Keratinocyte (primary cell): ENCODE data around the gene ARHGEF16. TPM values are rescaled to one million over a fixed set of nuclear protein-coding genes. Genes with fewer than 3 reads are reported as not detected.

Experiments
- DNase-seq: peaks from one replicate; pipeline ENCODE4 v3.0.0-alpha.2; 2011; ENCODE audit warnings: low read depth, missing footprints, low spot score
- FAIRE-seq: peaks from 2 replicates; lab custom pipeline; 2011; peaks lifted over from hg19 to GRCh38; lab: Jason Lieb, UNC
- H2AFZ ChIP-seq: 2 replicates; pipeline ENCODE4 v1.6.0; 2012; ENCODE audit warnings: low read length, control low read depth, inconsistent platforms; ENCODE audit not compliant: control insufficient read depth
- H3K27ac ChIP-seq: 2 replicates; pipeline ENCODE4 v1.5.1; 2011; ENCODE audit warnings: low read length; ENCODE audit not compliant: control insufficient read depth, insufficient read depth
- H3K27me3 ChIP-seq: 3 replicates; pipeline ENCODE4 v1.6.0; 2011; ENCODE audit warnings: low read length; ENCODE audit not compliant: control insufficient read depth, insufficient read depth; ENCODE audit errors: extremely low read depth
- H3K36me3 ChIP-seq, 2 experiments: 2 replicates in 1 of 2; 3 replicates in 1 of 2; pipeline ENCODE4 v1.5.1; 2011; ENCODE audit warnings: low read length in 2 of 2, mild to moderate bottlenecking in 1 of 2; ENCODE audit not compliant: control insufficient read depth in 2 of 2, insufficient read depth in 2 of 2; ENCODE audit errors: extremely low read depth in 1 of 2
- H3K4me1 ChIP-seq: 3 replicates; pipeline ENCODE4 v1.5.1; 2011; ENCODE audit warnings: low read length; ENCODE audit not compliant: control insufficient read depth, insufficient read depth; ENCODE audit errors: extremely low read depth
- H3K4me2 ChIP-seq: 3 replicates; pipeline ENCODE4 v1.6.0; 2011; ENCODE audit warnings: low read depth, low read length; ENCODE audit not compliant: control insufficient read depth, insufficient read depth; ENCODE audit errors: extremely low read depth
- H3K4me3 ChIP-seq, 3 experiments: fragments of 200-600 bp in 1 of 3; sonication (generic) in 1 of 3; 2 replicates in 2 of 3; 3 replicates in 1 of 3; pipeline ENCODE4 v1.5.1; 2011 to 2016; ENCODE audit warnings: low read length in 3 of 3, mild to moderate bottlenecking in 3 of 3, control low read depth in 2 of 3, inconsistent platforms in 1 of 3, low read depth in 1 of 3, mixed read lengths in 1 of 3, mixed run types in 1 of 3, moderate library complexity in 1 of 3; ENCODE audit not compliant: control insufficient read depth in 2 of 3, insufficient read depth in 2 of 3; ENCODE audit errors: extremely low read depth in 1 of 3
- H3K79me2 ChIP-seq: 2 replicates; pipeline ENCODE4 v1.6.0; 2012; ENCODE audit warnings: low read length; ENCODE audit not compliant: control insufficient read depth, insufficient read depth
- H3K9ac ChIP-seq: 3 replicates; pipeline ENCODE4 v1.6.0; 2011; ENCODE audit warnings: low read length; ENCODE audit not compliant: control insufficient read depth, insufficient read depth; ENCODE audit errors: extremely low read depth
- H3K9me1 ChIP-seq: 3 replicates; pipeline ENCODE4 v1.6.0; 2011; ENCODE audit warnings: low read length; ENCODE audit not compliant: control insufficient read depth, insufficient read depth; ENCODE audit errors: extremely low read depth
- H3K9me3 ChIP-seq: 2 replicates; pipeline ENCODE4 v1.5.1; 2012; ENCODE audit warnings: low read depth, low read length; ENCODE audit not compliant: control insufficient read depth
- H4K20me1 ChIP-seq: 3 replicates; pipeline ENCODE4 v1.6.0; 2011; ENCODE audit warnings: low read length; ENCODE audit not compliant: control insufficient read depth, insufficient read depth; ENCODE audit errors: extremely low read depth
- CTCF ChIP-seq, 3 experiments: IDR thresholded peaks in 1 of 3; conservative IDR thresholded peaks in 1 of 3; optimal IDR thresholded peaks in 1 of 3; 2 replicates in 2 of 3; 3 replicates in 1 of 3; pipeline versions ENCODE3 to v1.5.1; 2011; ENCODE audit warnings: low read length in 3 of 3, mild to moderate bottlenecking in 3 of 3, moderate library complexity in 2 of 3, control low read depth in 1 of 3, inconsistent platforms in 1 of 3; ENCODE audit not compliant: insufficient read depth in 2 of 3; ENCODE audit errors: extremely low read depth in 1 of 3
- EZH2 ChIP-seq: IDR thresholded peaks from one replicate; pipeline ENCODE4 v1.6.1; 2012; ENCODE audit warnings: inconsistent platforms, mild to moderate bottlenecking, low read length, moderate library complexity
- dilution Hi-C: fragments of 300-500 bp; cut with MboI; formaldehyde crosslinking; loops from one replicate; pipeline ENCODE4 v1.7.0; 2020; ENCODE audit warnings: low sequenced_read_pairs; ENCODE audit not compliant: extremely low pct_ligation_motif_present
- polyA plus RNA-seq, 5 experiments: library from polyadenylated mRNA; depleted of rRNA in 3 of 5; stranded (reverse) in 3 of 5; stranded (forward) in 1 of 5; unstranded in 1 of 5; fragments of >200 nt; gene quantifications; 1 replicate in 1 of 5; 2 replicates in 3 of 5; 3 replicates in 1 of 5; pipeline versions ENCODE4 v1.2.1 to v1.2.3, GENCODE V29; 2011 to 2012; ENCODE audit warnings: missing spikeins in 2 of 5, low read depth in 1 of 5, low replicate concordance in 1 of 5

Gene ARHGEF16
- polyA plus RNA-seq, 1 donor (not counting 4 experiments of a cell fraction or from before 2014, with no cell fraction given), result 6.2 TPM

DNA sequence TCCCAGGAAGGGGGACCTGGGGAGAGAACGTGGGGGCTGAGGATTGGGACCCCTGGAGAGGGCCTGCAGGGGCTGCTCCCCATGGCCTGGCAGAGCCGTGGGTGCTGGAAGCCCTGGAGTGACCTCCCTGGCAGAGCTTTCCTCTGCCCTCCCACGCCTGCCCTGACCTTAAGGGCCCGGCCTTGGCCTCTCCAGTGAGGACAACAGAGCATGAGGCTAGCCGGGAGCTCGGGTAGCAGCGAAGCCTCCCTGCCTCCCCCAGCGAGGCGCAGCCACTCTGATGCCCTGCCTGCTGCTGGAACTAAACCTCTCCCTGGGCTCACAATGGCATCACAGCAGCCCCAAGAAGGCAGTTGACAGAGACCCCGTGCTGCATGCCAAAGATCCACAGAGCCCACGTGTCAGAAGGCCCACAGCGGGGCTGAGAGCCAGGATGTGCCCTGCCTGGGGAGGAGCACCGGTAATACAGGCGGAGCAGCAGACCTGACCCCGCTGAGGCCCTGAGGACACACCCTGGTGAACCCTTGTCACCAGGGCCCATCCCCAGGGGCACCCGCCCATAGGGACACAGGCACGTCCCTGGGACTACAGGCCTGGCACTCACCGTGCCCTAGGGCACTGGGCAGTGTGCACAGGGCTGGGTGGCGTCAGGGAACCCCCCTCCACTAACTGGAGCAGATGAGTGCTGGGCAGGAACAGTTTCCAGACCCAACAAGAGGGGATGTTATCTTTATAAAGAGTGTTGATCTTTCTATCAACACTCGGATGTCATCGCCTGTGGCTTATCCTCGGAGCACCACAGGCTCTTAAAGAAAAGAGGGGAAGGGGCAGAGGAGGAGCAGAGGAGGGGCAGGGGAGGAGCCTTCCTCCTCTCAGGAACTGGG is 48.4 kb downstream of the ARHGEF16 start:
- Histone ChIP-seq H3K4me3 (no peak overlapping the region), H2AFZ (no peak overlapping the region), H3K4me2 (no peak overlapping the region), H3K4me1 (peaks cover 6% of the 10 kb centered on the region), H3K9me3 (no peaks in the 10 kb centered on the region), H3K9me1 (no peaks in the 10 kb centered on the region), H3K9ac (no peak overlapping the region), H3K27ac (no peak overlapping the region), H3K36me3 (no peaks in the 10 kb centered on the region), H3K27me3 (peaks cover 11% of the 10 kb centered on the region), H4K20me1 (no peaks in the 10 kb centered on the region), H3K79me2 (no peaks in the 10 kb centered on the region)
- FAIRE-seq, result no peak
- no peak for TF ChIP-seq CTCF (optimal IDR thresholded peaks at IDR 0.05 in 1 of 3, IDR thresholded peaks at IDR 0.05 in 1 of 3, conservative IDR thresholded peaks at IDR 0.05 in 1 of 3; ENCODE audit: extremely low read depth in 1 of 3, insufficient read depth in 2 of 3, low read length in 3 of 3)
- no peak for TF ChIP-seq EZH2
- no peak for DNase-seq
- dilution Hi-C loops, result no loop called here

DNA sequence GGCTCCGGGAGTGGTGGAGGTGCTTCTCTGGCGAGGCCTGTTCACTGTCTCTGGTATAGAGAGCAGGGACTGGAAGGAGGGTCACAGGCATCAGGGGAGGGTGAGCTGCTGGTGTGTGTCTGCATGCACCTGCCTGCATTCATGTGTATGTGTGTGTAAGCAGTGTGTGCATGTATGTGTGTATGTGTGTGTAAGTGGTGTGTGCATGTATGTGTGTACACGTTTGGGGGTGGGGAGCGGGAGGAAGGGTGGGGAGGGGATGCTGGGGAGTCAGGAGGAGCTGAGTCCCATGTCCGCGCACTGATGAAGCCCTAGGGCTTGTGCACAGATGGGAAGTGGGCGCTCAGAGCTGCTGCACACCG is 49.0 kb downstream of the ARHGEF16 start:
- H3K79me2 ChIP-seq, result no peaks in the 10 kb centered on the region
- TF ChIP-seq CTCF (optimal IDR thresholded peaks at IDR 0.05 in 1 of 3, IDR thresholded peaks at IDR 0.05 in 1 of 3, conservative IDR thresholded peaks at IDR 0.05 in 1 of 3; ENCODE audit: extremely low read depth in 1 of 3, insufficient read depth in 2 of 3, low read length in 3 of 3) (no peak), EZH2 (no peak)
- H3K4me3 ChIP-seq, result no peak overlapping the region
- H4K20me1 ChIP-seq, result no peaks in the 10 kb centered on the region
- DNase-seq, result no peak
- H3K4me1 ChIP-seq, result peaks cover 6% of the 10 kb centered on the region
- no peak overlapping the region for H3K4me2 ChIP-seq
- H3K9me1 ChIP-seq, result no peaks in the 10 kb centered on the region
- H3K27me3 ChIP-seq, result peaks cover 11% of the 10 kb centered on the region
- no peaks in the 10 kb centered on the region for H3K36me3 ChIP-seq
- no peak overlapping the region for H3K27ac ChIP-seq
- no peak overlapping the region for H2AFZ ChIP-seq
- H3K9ac ChIP-seq, result no peak overlapping the region
- dilution Hi-C loops, result no loop called here
- no peak for FAIRE-seq
- no peaks in the 10 kb centered on the region for H3K9me3 ChIP-seq
